Esophagus squamous epithelium (tissue), 4 donors: Measurements from ENCODE around the gene TCERG1L.

Experiments used
- POLR2A ChIP-seq, 4 donors: fragments of 450-650 bp; IDR thresholded peaks; one replicate each; pipeline ENCODE4 v1.6.1; 2017; ENCODE audit warnings: antibody characterized with exemption in 4 of 4, mild to moderate bottlenecking in 4 of 4, moderate library complexity in 3 of 4
- TF ChIP-seq, protein P1 (sequence below), 6 experiments: fragments of 450-650 bp in 4 of 6; fragments of 200-600 bp in 2 of 6; sonication (generic) in 2 of 6; IDR thresholded peaks; one replicate each; pipeline ENCODE4 v1.5.1; 2016 to 2019; ENCODE audit warnings: antibody characterized with exemption in 6 of 6, mild to moderate bottlenecking in 4 of 6, moderate library complexity in 4 of 6

DNA sequence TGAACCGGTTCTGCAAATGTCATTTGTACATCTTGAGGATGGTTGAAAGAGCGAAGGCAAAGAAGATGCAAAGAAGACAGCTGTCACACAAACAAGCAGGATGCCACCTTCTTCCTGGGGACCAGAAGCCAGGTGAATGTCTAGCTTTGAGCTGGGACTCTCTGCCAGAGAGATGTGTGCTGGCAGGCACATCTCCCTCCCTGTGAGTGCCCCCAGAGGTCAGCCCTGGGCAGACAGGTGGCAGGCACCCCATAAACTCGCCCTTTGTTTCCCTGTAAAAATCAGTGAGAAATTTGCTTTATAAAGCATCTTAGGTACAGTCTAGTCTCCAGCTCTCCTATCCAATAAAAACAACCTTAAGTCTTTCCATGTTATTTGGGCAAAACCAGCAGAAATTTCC lies 2.6 kb upstream of the TCERG1L start:
- TF ChIP-seq, protein P1, sequence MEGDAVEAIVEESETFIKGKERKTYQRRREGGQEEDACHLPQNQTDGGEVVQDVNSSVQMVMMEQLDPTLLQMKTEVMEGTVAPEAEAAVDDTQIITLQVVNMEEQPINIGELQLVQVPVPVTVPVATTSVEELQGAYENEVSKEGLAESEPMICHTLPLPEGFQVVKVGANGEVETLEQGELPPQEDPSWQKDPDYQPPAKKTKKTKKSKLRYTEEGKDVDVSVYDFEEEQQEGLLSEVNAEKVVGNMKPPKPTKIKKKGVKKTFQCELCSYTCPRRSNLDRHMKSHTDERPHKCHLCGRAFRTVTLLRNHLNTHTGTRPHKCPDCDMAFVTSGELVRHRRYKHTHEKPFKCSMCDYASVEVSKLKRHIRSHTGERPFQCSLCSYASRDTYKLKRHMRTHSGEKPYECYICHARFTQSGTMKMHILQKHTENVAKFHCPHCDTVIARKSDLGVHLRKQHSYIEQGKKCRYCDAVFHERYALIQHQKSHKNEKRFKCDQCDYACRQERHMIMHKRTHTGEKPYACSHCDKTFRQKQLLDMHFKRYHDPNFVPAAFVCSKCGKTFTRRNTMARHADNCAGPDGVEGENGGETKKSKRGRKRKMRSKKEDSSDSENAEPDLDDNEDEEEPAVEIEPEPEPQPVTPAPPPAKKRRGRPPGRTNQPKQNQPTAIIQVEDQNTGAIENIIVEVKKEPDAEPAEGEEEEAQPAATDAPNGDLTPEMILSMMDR (IDR thresholded peaks at IDR 0.05) = no peak
- TF ChIP-seq POLR2A (IDR thresholded peaks at IDR 0.05) = no peak
